ENCODE data around the gene ALG14. TPM values are rescaled to one million over a fixed set of nuclear protein-coding genes. Genes with fewer than 3 reads are reported as not detected.

Gene ALG14
- total and polyA plus RNA-seq, 2 donors (not counting 3 experiments of a cell fraction or from before 2014, with no cell fraction given): 2.6 to 8.6 TPM

GRCh38 chr1:94981575-94981973 is 91.2 kb downstream of the ALG14 start:
- POLR2A ChIA-PET: no interaction called here
- FAIRE-seq (no peak), DNase-seq (ENCODE audit: low read depth, low spot score) (peak; percentile 55)
- H3K4me3 ChIP-seq (replicated peaks in 1 of 3; ENCODE audit: insufficient read depth in 1 of 3, low read depth in 1 of 3, low read length in 3 of 3): no peak overlapping the region
- no peaks in the 10 kb centered on the region for H3K9me1 ChIP-seq (replicated peaks; ENCODE audit: control insufficient read depth, extremely low read depth, insufficient read depth, low read length)
- CTCF ChIA-PET: no interaction called here
- no peak overlapping the region for H3K9ac ChIP-seq (replicated peaks; ENCODE audit: extremely low read depth, insufficient read depth, low read length)
- H3K79me2 ChIP-seq (ENCODE audit: control insufficient read depth, insufficient read depth, low read length): no peaks in the 10 kb centered on the region
- dilution Hi-C loops (cut with MboI; ENCODE audit: extremely low pct_ligation_motif_present, low sequenced_read_pairs) (no loop called here), intact Hi-C loops (cut with micrococcal nuclease) (loop anchor here (2.0 to 5.0 kb wide), 3 partner anchors 15 to 124 kb away; no protein-coding TSS in a partner anchor)
- TF ChIP-seq MYC (IDR thresholded peaks at IDR 0.05; ENCODE audit: low read depth, low read length) (no peak), GATA2 (IDR thresholded peaks at IDR 0.05; ENCODE audit: insufficient read depth, insufficient read length, low read depth, low read length) (no peak), POLR2A (IDR thresholded peaks at IDR 0.05; ENCODE audit: low read depth, low read length) (no peak), POLR2AphosphoS5 (IDR thresholded peaks at IDR 0.05; ENCODE audit: insufficient read depth, low read depth, low read length) (no peak), EZH2 (IDR thresholded peaks at IDR 0.05; ENCODE audit: borderline replicate concordance, low read depth, low read length, severe bottlenecking) (no peak)
- H3K4me2 ChIP-seq (ENCODE audit: insufficient read depth, low read length): peak overlapping the region; percentile 25
- H3K4me1 ChIP-seq (ENCODE audit: control insufficient read depth, extremely low read depth, insufficient read depth, low read length): peaks cover 35% of the 10 kb centered on the region
- no TSS peak for BruUV-seq (replicated peaks)
- H4K20me1 ChIP-seq (replicated peaks; ENCODE audit: control insufficient read depth, extremely low read depth, insufficient read depth, low read length): no peaks in the 10 kb centered on the region
- no peaks in the 10 kb centered on the region for H3K36me3 ChIP-seq (ENCODE audit: control insufficient read depth in 2 of 2, extremely low read depth in 1 of 2, insufficient read depth in 2 of 2, low read length in 2 of 2)
- H3K9me3 ChIP-seq (replicated peaks; ENCODE audit: control insufficient read depth, insufficient read depth, low read length): no peaks in the 10 kb centered on the region
- no peak overlapping the region for H3K27ac ChIP-seq (ENCODE audit: insufficient read depth, low read depth, low read length)
- no peaks in the 10 kb centered on the region for H3K27me3 ChIP-seq (ENCODE audit: control insufficient read depth in 2 of 2, insufficient read depth in 2 of 2, low read length in 2 of 2)
- H2AFZ ChIP-seq (ENCODE audit: low read depth, low read length): no peak overlapping the region

GRCh38 chr1:94980582-94981574 is 91.9 kb downstream of the ALG14 start:
- no peak overlapping the region for H3K4me3 ChIP-seq (replicated peaks in 1 of 3; ENCODE audit: insufficient read depth in 1 of 3, low read depth in 1 of 3, low read length in 3 of 3)
- TF ChIP-seq MAX (IDR thresholded peaks at IDR 0.05; ENCODE audit: insufficient read depth, insufficient read length): no peak
- no peak for TF ChIP-seq POLR2AphosphoS5 (IDR thresholded peaks at IDR 0.05; ENCODE audit: insufficient read depth, low read depth, low read length)
- TF ChIP-seq JUN (IDR thresholded peaks at IDR 0.05; ENCODE audit: borderline replicate concordance, insufficient read depth, insufficient read length, low read depth): no peak
- no peak for TF ChIP-seq CTCF (IDR thresholded peaks at IDR 0.05; ENCODE audit: extremely low read depth in 1 of 2, insufficient read depth in 1 of 2, low read depth in 1 of 2, low read length in 2 of 2)
- TF ChIP-seq GATA2 (IDR thresholded peaks at IDR 0.05; ENCODE audit: insufficient read depth, insufficient read length, low read depth, low read length): no peak
- TF ChIP-seq FOS (IDR thresholded peaks at IDR 0.05; ENCODE audit: borderline replicate concordance, insufficient read depth, low read length): no peak
- no peak overlapping the region for H2AFZ ChIP-seq (ENCODE audit: low read depth, low read length)
- intact Hi-C loops (cut with micrococcal nuclease) (loop anchor here (1.0 to 5.0 kb wide), 4 partner anchors 10 to 124 kb away; no protein-coding TSS in a partner anchor), dilution Hi-C loops (cut with MboI; ENCODE audit: extremely low pct_ligation_motif_present, low sequenced_read_pairs) (no loop called here)
- H3K4me2 ChIP-seq (ENCODE audit: insufficient read depth, low read length): no peak overlapping the region
- no peak overlapping the region for H3K9ac ChIP-seq (replicated peaks; ENCODE audit: extremely low read depth, insufficient read depth, low read length)
- no peaks in the 10 kb centered on the region for H3K36me3 ChIP-seq (ENCODE audit: control insufficient read depth in 2 of 2, extremely low read depth in 1 of 2, insufficient read depth in 2 of 2, low read length in 2 of 2)
- H3K27ac ChIP-seq (ENCODE audit: insufficient read depth, low read depth, low read length): no peak overlapping the region
- FAIRE-seq: no peak
- no TSS peak for BruUV-seq (replicated peaks)
- ChIA-PET CTCF (interaction anchor here (1.7 to 1.8 kb wide), 2 partner anchors 61 to 126 kb away, joined by 4 to 10 read pairs; no protein-coding TSS in a partner anchor), POLR2A (no interaction called here)
- H3K9me1 ChIP-seq (replicated peaks; ENCODE audit: control insufficient read depth, extremely low read depth, insufficient read depth, low read length): no peaks in the 10 kb centered on the region
- no peaks in the 10 kb centered on the region for H3K79me2 ChIP-seq (ENCODE audit: control insufficient read depth, insufficient read depth, low read length)
- peak; percentile 15 for DNase-seq (ENCODE audit: low read depth, low spot score)
- peaks cover 35% of the 10 kb centered on the region for H3K4me1 ChIP-seq (ENCODE audit: control insufficient read depth, extremely low read depth, insufficient read depth, low read length)
- no peaks in the 10 kb centered on the region for H3K9me3 ChIP-seq (replicated peaks; ENCODE audit: control insufficient read depth, insufficient read depth, low read length)
- no peaks in the 10 kb centered on the region for H4K20me1 ChIP-seq (replicated peaks; ENCODE audit: control insufficient read depth, extremely low read depth, insufficient read depth, low read length)
- no peaks in the 10 kb centered on the region for H3K27me3 ChIP-seq (ENCODE audit: control insufficient read depth in 2 of 2, insufficient read depth in 2 of 2, low read length in 2 of 2)

All from endothelial cell of umbilical vein (primary cell).